GM21717 (cell line): Measurements from ENCODE around the gene RAC2.

ENCODE experiments used
- ATAC-seq: cut with Tn5 transposase; IDR thresholded peaks from one replicate; pipeline ENCODE4 v1.9.1; 2021; ENCODE audit warnings: mild to moderate bottlenecking, moderate library complexity; ENCODE audit not compliant: unreplicated experiment

RAC2 gene

DNA sequence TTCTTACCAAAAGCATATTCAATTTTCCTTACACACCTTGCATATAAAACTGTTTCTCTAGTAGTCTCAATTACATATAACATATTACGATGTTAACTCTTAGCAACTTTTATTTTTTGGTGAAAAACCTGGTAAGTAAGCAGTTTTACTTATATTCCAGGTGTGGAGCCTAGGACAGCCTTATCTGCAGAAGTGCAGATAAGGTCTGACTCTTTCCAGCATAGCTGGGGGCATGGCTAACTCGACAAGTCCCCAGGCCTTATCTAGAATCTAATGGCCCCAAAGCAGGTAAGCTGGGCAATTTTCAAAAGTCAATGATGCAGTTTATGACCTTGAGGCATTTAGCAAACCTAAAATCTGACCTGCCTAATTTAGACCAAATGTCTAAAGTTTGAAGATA, 51.9 kb downstream of the RAC2 start:
- ATAC-seq = no peak

DNA sequence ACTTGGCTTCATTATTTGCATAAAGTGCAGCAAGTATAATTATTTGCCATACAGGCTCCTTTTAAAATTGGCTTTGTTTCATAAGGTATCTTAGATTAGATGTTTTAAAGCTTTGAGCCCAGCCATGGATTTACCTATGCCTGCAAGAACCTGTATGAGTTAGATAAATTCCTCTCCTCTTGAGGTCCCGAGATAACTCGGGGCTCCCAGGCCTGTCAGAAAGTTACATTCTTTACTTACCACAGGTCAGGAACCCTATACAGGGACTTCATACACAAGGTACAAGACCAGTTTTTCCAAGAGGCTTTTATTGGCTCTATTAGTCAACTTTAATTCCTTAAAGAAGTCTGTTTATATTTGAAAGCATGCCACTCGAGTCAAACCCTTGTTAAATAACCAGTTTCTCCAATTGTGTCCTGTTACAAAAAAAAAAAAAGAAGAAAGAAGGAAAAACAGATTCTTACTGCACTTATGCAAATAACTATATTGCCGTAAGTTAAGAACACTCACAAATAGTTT, 53.7 kb downstream of the RAC2 start:
- ATAC-seq = no peak

DNA sequence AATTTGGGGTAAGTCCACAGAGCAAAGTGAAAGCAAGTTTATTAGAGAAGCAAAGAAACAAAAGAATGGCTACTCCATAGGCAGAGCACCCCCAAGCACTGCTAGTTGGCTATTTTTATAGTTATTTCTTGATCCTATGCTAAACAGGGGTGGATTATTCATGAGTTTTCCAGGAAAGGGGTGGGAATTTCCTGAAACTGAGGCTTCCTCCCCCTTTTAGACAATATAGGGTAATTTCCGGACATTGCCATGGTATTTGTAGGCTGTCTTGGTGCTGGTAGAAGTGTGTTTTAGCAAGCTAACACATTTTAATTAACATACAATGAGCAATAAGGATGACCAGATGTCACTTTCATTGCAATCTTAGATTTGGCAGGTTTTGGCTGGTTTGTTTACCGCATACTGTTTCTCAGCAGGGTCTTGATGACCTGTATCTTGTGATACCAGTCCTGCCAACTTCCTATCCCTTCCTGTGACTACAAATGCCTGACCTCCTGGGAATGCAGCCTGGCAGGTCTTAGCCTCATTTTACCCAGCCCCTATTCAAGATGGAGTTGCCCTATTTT, 55.1 kb downstream of the RAC2 start:
- ATAC-seq = no peak

DNA sequence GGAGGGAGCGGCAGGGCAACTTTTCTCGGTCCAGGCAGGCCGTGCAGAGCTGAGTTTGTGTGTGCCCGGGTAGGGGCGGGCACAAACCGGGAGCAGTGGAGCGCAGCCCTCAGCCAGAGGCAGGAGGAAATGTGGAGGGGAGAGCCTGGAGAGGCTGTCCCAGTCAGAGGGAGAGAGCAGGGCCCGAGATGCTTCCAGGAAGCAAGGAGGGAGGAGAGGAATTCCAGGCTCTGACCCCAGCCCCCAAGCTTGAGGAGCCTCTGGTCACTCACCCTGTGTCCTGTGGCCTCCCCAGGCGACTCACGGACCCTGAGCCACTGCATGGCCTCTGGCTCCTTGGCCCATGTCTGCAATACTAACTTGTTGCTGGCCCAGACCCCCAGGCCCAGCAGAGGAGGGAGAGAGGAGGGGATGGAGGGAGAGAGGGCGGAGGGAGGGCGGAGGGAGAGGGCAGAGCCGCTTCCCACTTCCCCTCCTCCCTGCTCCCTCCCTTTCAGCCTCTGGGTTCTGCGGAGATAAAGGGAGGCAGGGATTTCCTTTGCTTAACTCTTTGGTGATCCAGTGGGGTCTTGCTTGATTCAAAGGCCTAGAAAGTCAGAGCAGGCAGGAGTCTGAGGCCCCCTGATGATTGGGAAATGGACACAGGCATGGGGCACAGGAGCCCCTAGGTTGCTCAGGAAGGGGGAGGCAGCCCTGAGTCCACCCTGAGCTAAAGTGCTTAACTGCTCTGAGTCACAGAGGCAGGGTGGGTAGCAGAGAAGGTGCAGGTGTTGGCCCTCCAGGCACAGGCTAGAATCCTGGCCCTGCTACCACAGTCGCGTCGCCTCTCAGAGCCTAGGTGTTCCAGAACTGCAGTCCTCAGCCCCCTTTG, 55.9 kb downstream of the RAC2 start, which contains the start of gene C1QTNF6:
Gene C1QTNF6 (minus strand): TSS at position 357 of the 871 bp plus-strand sequence. CDS start 34 bp downstream, at position 323.
- no peak for ATAC-seq

DNA sequence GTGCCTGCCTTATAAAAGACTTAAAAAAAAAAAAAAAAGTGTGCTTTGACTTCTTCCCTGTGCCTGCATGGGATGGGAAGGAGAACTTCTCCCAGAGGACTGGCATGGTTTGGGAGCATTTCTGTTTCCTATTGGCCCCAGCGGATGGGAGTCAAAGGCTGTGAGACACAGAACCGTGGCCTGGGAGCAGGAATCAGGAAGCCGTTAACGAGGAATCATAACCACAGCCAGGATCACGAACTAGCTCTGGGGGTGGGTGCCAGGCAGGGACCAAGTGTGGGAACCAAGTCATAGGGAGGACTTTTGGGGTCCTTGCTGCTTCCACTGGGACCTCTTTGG, 56.5 kb downstream of the RAC2 start:
- ATAC-seq = no peak

DNA sequence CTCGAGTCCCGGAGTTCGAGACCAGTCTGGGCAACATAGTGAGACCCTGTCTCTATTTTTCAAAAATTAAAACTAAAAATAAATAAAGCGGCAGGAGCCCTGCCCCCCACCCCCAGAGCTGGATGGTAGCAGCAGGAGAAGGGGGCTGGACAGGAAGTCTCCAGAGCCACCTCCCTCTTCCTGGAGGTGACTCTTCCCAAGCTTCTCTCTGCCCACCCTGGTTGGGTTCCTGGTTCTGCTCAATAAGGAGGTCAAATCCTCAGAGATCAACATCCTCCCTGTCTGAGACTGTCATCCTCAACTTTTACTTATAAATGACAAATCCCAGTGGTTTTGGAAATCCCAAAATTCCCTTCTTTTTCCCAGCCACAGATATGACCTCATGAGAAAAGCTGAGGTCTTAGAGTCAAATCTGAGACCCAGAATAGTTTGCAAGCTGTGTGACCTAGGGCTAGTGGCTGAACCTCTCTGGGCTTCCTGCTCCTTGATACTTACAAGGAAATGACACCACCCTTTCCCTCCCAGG, 57.0 kb downstream of the RAC2 start:
- ATAC-seq = no peak

DNA sequence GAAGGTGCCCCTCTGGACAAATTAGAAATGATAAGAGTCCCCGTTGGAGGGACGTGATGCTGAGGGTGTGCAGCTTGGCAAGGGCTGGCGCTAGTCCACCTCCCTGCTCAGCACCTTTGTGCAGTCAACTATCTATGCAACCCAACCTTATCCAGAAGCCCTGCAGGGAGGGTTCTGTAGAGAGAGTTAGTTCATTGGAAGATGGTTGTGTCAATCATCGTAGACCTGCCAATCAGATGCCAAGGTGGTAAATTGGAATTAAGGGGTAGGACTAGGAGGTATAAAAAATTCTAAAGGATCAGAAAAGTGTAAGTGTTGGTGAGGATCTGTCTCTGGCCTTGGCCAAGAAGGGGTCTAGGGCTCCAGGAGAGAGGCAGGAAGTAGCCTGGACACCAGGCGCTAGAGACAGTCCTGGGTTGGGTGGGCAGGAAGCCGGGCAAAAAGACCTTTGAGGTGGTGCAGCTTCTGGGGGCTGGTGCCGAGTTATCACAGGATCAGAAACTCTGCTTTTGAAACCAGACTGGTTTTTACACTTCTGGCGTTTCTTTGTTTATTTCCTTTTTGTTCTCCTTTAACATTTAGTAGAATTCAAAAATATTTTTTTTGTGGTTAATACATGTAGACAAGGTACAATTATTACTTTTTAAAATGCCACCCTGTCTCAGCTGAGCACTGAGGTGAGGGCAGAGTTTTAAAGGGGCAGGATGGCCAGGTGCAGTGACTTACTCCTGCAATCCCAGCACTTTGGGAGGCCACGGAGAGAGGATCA, 57.7 kb downstream of the RAC2 start:
- no peak for ATAC-seq

DNA sequence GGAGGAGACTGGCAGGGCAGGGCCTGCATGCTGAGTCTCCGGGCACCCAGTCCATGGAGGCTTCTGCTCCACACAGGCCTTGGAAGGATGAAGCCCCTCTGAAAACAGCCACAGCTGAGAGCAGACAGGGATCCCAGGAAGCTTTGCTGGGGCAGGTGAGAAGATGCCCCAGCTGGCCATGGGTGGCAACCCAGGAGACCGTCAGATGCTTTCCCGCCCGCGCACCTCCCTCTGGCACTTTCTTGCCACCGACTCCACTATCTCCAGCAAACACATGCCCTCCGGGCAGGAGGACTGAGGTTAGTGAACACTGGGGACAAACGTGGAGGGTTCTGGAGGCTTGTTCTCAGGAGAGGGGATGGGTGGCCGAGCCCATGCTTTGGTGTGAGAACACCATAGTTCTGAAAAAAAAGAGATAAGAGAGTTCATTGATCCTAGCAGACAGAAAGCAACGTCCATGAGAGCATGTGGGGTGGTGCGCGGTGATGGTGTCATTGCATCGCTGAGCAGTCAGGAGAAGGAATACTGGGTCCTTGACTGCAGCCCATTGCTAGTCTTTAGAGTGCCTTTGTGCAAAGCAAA, 58.3 kb downstream of the RAC2 start:
- ATAC-seq = no peak

DNA sequence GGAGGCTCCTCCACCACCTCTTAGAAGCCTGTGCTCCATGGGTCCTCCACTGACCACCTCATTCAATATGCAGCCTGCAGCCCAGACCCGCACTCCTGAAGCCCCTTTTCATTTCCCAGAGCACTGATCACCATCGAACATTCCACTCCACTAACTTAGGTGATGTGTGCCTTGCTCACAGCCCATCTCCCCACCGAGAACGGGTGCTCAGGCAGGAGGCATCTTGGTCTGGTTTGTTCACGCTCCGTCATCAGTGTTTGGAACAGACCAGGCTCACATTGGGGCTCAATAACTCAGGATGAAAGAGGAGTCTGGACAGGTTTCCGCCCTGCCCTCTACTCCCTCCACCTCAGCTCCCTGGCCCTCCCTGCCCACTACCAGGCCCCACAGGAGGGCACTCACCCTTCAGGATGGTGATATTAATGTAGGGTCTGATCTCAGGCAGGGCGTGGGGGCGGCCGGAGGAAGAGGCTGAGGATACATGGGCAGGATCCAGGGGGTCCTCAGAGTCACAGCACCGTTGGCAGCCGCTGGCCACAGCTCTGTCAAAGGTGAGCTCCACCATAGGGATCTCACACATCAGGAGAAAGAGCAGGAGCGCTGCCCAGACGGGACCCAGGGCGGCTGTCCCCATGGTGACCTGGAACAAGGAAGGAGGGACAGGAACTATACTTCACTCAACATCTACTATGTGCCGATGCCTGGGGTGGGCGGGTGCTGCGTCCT, 59.1 kb downstream of the RAC2 start:
- ATAC-seq = no peak

DNA sequence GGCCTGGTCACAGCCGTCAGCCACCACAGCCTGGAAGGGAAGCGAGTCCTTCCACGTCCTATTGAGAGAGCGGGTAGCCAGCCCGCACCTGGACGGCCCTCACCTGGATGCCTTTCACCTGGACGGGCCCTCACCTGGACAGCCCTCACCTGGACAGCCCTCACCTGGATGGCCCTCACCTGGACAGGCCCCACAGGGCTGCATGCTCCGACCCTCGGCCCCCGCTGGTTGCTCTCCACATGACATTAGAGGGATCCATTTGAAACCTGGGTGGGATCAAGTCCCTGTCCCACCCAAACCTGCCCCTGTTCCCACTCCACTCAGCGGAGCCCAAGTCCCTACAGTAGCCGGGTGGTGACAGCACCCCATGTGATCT, 59.7 kb downstream of the RAC2 start:
- ATAC-seq = no peak

DNA sequence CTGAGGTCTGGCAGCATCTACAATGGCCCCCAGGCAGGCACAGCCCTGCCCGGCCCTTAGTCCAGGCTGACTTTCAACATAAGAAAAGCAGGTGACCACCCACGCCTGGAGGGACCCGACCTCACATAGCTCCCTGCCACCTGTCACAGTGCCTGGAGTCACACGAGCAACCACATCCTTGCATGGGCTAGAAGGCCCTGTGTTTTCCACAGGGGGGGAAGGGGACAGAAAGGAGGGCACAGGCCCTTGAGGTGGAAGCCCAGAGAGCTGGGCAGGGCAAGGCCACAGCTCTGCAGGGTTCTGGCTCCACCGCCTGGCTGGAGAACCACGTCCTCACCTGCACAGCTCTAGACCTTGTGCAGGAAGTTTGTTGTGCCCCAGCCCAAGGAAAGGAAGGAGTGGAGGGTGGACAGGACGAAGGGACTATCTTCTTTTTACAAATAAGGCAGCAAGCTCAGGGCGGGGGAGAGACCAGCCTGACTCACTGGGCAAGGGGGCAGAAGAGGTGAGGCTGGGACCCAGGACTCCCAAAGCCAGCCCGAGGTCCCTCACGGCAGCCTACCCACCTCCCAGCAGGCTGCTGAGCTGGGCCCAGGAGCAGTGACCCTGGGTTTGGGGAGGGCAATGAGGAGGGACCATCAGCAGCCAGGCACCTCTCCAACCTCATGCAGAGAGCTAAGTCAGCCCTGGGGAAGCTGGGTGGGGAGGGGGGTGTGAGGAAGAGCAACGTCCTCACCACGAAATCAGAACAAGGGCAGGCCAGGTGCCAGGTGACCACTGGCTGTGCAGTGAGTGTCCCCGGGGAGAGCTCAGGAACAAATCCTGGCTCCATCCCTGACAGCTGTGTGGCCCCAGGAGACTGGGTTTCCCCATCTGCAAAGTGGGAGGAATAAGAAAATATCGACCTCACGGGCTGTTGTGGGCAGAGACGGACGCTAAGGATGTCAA, 60.4 kb downstream of the RAC2 start:
- no peak for ATAC-seq

DNA sequence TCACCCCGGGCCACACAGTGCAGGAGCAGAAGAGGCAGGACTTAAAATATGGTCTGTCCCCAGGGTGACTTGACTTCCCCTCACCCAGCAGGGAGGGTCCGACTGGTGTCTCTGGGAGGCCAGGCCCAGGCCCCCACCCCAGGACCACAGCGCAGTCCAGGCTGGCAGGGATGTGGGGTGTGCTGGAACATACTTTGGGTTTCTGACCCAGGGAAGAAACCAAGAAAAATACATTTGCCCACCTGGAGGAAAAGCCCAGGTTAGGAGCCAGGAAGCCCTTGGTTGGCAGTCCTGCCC, 61.2 kb downstream of the RAC2 start:
- no peak for ATAC-seq

DNA sequence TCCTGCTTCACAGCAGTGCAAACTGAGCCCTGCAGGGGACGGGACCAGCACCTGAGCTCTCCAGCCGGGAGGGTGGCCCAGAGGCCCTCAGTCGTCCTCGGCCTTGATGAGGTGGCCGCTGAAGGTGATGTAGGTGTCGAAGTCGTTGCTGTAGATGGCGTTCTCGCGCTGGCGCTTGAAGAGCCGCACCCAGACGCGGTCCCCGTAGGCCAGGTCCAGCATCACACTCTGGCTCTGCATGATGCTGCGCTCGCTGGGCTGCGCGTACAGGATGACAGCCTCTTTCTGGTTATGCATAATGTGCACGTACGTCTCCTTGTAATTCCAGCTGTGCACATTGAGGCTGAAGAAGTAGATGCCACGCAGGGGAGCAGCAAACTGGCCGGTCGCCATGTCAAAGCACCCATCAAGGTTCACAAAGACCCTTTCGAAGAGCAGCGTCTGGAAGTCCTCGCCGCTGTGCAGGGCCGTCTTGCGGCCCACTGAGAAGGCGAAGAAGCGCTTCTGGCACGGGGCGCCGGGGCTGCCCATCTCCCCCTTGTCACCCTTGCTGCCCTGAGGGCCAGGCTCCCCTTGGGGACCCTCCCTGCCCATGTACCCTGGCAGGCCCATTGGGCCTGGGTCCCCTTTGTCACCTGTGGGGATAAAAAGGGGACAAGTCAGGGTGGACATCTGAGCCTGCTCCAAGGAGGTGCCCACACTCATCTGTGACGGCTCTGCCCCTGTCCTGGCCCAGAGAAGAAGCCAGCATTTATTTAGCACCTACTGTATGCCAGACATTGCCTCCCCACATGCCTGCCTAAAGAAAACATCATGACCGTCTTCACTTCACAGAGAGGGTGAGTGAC, 61.7 kb downstream of the RAC2 start:
- ATAC-seq = no peak

DNA sequence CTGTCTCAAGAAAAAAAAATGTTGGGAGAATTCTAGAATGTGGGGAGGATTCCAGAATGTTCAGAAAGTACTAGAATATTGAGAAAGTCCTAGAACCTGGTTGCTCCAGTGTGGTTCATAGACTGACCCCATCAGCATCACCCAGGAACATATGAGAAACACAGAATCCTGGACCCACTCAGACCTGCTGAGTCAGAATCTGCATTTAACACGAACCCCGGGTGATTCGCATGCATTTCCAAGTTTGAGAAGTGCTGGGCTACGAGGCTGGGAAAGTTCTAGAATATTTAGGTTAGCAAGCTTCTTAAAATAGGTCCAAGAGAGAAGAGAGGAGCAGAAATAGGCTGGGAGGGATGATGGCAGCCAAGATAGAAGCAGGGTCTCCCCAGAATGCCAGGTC, 62.4 kb downstream of the RAC2 start:
- no peak for ATAC-seq

DNA sequence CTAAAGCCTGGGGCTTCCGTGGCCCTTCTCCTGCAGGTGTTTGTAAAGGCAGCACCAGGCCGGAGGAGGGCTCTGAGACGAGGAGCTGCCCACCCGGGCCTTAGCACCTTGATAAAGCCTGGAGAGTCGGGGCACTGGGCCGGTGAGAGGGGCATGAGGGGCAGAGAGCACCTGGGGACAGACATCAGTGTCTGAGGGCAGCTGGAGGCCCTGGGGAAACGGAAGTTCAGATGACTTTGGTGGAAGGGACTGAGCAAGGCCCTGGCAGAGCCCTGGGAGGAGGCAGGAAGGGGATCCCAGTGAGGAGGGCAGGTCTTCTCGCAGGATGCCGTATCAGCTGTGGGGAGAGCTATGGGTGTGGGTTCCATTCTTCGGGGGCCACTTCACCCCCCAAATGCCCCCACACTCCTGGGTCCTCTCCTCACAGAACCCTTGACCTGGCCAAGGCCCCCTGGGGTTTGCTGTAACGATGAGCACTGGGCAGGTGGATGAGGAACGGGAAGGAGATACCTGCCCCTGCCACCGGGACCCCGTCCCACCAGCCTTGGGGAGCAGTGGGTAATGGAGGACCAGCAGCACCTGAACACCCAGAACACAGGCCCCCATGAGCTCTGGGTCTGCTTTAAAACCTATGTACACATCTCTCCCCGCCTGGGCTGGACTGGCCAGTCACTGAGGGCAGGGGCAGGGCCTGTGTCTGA, 63.4 kb downstream of the RAC2 start:
- ATAC-seq = no peak

DNA sequence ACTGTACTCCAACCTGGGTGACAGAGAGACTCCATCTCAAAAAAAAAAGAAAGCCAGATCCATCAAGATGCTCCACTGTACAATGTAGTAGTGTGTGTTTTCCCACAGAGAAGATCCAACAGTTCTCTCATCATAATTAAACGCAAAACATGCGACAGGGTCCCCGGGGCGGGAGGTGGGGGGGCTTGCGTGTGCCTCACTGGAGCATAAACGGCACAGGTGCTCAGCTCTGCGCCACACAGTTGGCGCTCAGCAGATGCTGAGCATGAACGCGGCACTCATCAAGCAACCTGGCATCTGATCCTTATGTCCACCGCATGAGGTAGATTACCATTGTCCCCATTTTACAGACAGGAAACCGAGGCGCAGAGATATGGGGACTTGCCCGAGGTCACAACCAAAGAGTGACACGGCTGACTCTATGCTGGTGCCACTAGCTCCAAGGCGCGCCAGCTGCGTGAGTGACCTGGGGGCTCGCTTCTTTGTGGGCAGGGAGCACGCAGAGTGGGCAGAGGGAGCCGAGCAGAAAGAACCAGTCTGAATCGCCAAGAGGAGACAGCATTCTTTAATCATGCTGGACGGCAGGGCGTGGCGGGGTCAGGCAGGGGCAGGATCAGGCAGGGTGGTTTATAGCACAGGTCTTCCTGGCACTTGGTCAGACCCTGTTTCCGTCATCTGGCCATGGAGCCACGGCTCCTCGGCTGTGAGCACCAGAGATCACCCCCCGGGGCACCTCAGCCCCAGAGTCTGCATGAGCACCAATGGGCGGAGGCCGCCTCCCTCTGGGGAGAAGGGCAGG, 64.2 kb downstream of the RAC2 start:
- ATAC-seq = no peak

DNA sequence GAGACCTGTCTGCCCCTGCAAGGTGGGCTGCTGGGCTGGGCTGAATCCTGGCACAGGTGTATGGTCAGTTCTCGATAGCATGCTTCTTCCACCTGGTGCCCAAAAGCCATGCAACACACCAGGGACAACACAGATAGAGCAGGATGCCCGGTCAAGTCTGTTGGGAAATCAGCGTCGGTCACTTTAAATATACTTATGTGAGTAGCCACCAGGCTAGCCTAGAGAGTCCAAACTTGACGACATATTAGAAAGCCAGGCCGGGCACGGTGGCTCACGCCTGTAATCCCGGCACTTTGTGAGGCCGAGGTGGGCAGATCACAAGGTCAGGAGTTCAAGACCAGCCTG, 65.0 kb downstream of the RAC2 start:
- ATAC-seq = no peak
